ENCODE measurements around the gene INPP4B. TPM values are rescaled to one million over a fixed set of nuclear protein-coding genes. Genes with fewer than 3 reads are reported as not detected.

INPP4B gene
- total RNA-seq, 1 experiment from 2014 or later, result 114 TPM

GRCh38 chr4:142264961-142265360 lies 581.1 kb downstream of the INPP4B start:
- intact Hi-C loops (cut with micrococcal nuclease; ENCODE audit: unreplicated experiment), result no loop called here
- no peak for DNase-seq
- H3K9me3 Mint-ChIP-seq (ENCODE audit: low read depth, unreplicated experiment), result no peaks in the 10 kb centered on the region
- TF ChIP-seq CTCF (IDR thresholded peaks at IDR 0.05; ENCODE audit: unreplicated experiment), result no peak
- H3K4me3 Mint-ChIP-seq (ENCODE audit: low read depth, unreplicated experiment), result no peak overlapping the region
- H3K36me3 Mint-ChIP-seq (ENCODE audit: insufficient read depth, unreplicated experiment), result peaks cover 10% of the 10 kb centered on the region
- no TSS peak for BruUV-seq (replicated peaks)
- CTCF ChIA-PET, result no interaction called here
- H3K4me1 Mint-ChIP-seq (ENCODE audit: low read depth, unreplicated experiment), result peaks cover 39% of the 10 kb centered on the region
- H3K27ac Mint-ChIP-seq (ENCODE audit: unreplicated experiment), result peak overlapping the region; percentile 63
- H3K27me3 Mint-ChIP-seq (ENCODE audit: unreplicated experiment), result no peaks in the 10 kb centered on the region

GRCh38 chr4:142262956-142263355 lies 583.1 kb downstream of the INPP4B start:
- no TSS peak for BruUV-seq (replicated peaks)
- CTCF ChIA-PET, result no interaction called here
- no peak overlapping the region for H3K4me3 Mint-ChIP-seq (ENCODE audit: low read depth, unreplicated experiment)
- H3K36me3 Mint-ChIP-seq (ENCODE audit: insufficient read depth, unreplicated experiment), result peaks cover 17% of the 10 kb centered on the region
- intact Hi-C loops (cut with micrococcal nuclease; ENCODE audit: unreplicated experiment), result no loop called here
- no peaks in the 10 kb centered on the region for H3K27me3 Mint-ChIP-seq (ENCODE audit: unreplicated experiment)
- H3K9me3 Mint-ChIP-seq (ENCODE audit: low read depth, unreplicated experiment), result no peaks in the 10 kb centered on the region
- TF ChIP-seq CTCF (IDR thresholded peaks at IDR 0.05; ENCODE audit: unreplicated experiment), result no peak
- peaks cover 39% of the 10 kb centered on the region for H3K4me1 Mint-ChIP-seq (ENCODE audit: low read depth, unreplicated experiment)
- H3K27ac Mint-ChIP-seq (ENCODE audit: unreplicated experiment), result no peak overlapping the region
- DNase-seq, result no peak

- CTCF ChIA-PET, result no interaction called here
- H3K36me3 Mint-ChIP-seq (ENCODE audit: insufficient read depth, unreplicated experiment), result peaks cover 18% of the 10 kb centered on the region
- no peak for DNase-seq
- H3K27me3 Mint-ChIP-seq (ENCODE audit: unreplicated experiment), result no peaks in the 10 kb centered on the region
- no peaks in the 10 kb centered on the region for H3K9me3 Mint-ChIP-seq (ENCODE audit: low read depth, unreplicated experiment)
- no TSS peak for BruUV-seq (replicated peaks)
- intact Hi-C loops (cut with micrococcal nuclease; ENCODE audit: unreplicated experiment), result no loop called here
- no peak overlapping the region for H3K27ac Mint-ChIP-seq (ENCODE audit: unreplicated experiment)
- H3K4me1 Mint-ChIP-seq (ENCODE audit: low read depth, unreplicated experiment), result no peaks in the 10 kb centered on the region
- no peak for TF ChIP-seq CTCF (IDR thresholded peaks at IDR 0.05; ENCODE audit: unreplicated experiment)
- no peak overlapping the region for H3K4me3 Mint-ChIP-seq (ENCODE audit: low read depth, unreplicated experiment)
These were observed 597.2 kb downstream of the INPP4B start for GRCh38 chr4:142248946-142249345.

GRCh38 chr4:142243255-142243654 lies 602.8 kb downstream of the INPP4B start:
- H3K4me3 Mint-ChIP-seq (ENCODE audit: low read depth, unreplicated experiment), result no peak overlapping the region
- H3K27ac Mint-ChIP-seq (ENCODE audit: unreplicated experiment), result no peak overlapping the region
- intact Hi-C loops (cut with micrococcal nuclease; ENCODE audit: unreplicated experiment), result no loop called here
- no peak for DNase-seq
- BruUV-seq (replicated peaks), result no TSS peak
- no peaks in the 10 kb centered on the region for H3K4me1 Mint-ChIP-seq (ENCODE audit: low read depth, unreplicated experiment)
- CTCF ChIA-PET, result no interaction called here
- H3K36me3 Mint-ChIP-seq (ENCODE audit: insufficient read depth, unreplicated experiment), result peaks cover 12% of the 10 kb centered on the region
- H3K27me3 Mint-ChIP-seq (ENCODE audit: unreplicated experiment), result no peaks in the 10 kb centered on the region
- no peaks in the 10 kb centered on the region for H3K9me3 Mint-ChIP-seq (ENCODE audit: low read depth, unreplicated experiment)
- TF ChIP-seq CTCF (IDR thresholded peaks at IDR 0.05; ENCODE audit: unreplicated experiment), result no peak

- Mint-ChIP-seq H3K4me1 (ENCODE audit: low read depth, unreplicated experiment) (no peaks in the 10 kb centered on the region), H3K4me3 (ENCODE audit: low read depth, unreplicated experiment) (no peak overlapping the region), H3K27ac (ENCODE audit: unreplicated experiment) (no peak overlapping the region), H3K9me3 (ENCODE audit: low read depth, unreplicated experiment) (no peaks in the 10 kb centered on the region), H3K27me3 (ENCODE audit: unreplicated experiment) (no peaks in the 10 kb centered on the region), H3K36me3 (ENCODE audit: insufficient read depth, unreplicated experiment) (peaks cover 7% of the 10 kb centered on the region)
- intact Hi-C loops (cut with micrococcal nuclease; ENCODE audit: unreplicated experiment), result no loop called here
- DNase-seq, result no peak
- TF ChIP-seq CTCF (IDR thresholded peaks at IDR 0.05; ENCODE audit: unreplicated experiment), result no peak
- BruUV-seq (replicated peaks), result no TSS peak
- CTCF ChIA-PET, result no interaction called here
These were observed 603.9 kb downstream of the INPP4B start for GRCh38 chr4:142242156-142242555.
